PFSK-1 (cell line): Measurements from ENCODE around the gene NEDD9.

Experiments
- FOXP2 ChIP-seq: optimal IDR thresholded peaks from 2 replicates; pipeline ENCODE3; 2011; ENCODE audit warnings: borderline replicate concordance, control low read depth, inconsistent platforms; ENCODE audit not compliant: insufficient read depth; ENCODE audit errors: extremely low read length, extremely low read depth
- POLR2AphosphoS5 ChIP-seq: IDR thresholded peaks from 2 replicates; pipeline ENCODE4 v1.6.1; 2012; ENCODE audit warnings: low read depth, mild to moderate bottlenecking, control low read depth, low read length, moderate library complexity
- SIN3A ChIP-seq: IDR thresholded peaks from 2 replicates; pipeline ENCODE4 v1.6.1; 2012; ENCODE audit warnings: mild to moderate bottlenecking, low read length, moderate library complexity, borderline replicate concordance; ENCODE audit not compliant: insufficient read depth
- TAF1 ChIP-seq: IDR thresholded peaks from 2 replicates; pipeline ENCODE4 v1.6.1; 2012; ENCODE audit warnings: low read length, control low read depth, borderline replicate concordance; ENCODE audit not compliant: insufficient read depth
- TF ChIP-seq, protein P1 (sequence below), 2 experiments: IDR thresholded peaks; 2 replicates each; pipeline versions ENCODE4 v1.6.1 to v1.8.0; 2011 to 2012; ENCODE audit warnings: low read depth in 2 of 2, low read length in 2 of 2, control low read depth in 1 of 2, inconsistent platforms in 1 of 2, mild to moderate bottlenecking in 1 of 2, moderate library complexity in 1 of 2; ENCODE audit not compliant: insufficient read depth in 1 of 2

- TF ChIP-seq, protein P1, sequence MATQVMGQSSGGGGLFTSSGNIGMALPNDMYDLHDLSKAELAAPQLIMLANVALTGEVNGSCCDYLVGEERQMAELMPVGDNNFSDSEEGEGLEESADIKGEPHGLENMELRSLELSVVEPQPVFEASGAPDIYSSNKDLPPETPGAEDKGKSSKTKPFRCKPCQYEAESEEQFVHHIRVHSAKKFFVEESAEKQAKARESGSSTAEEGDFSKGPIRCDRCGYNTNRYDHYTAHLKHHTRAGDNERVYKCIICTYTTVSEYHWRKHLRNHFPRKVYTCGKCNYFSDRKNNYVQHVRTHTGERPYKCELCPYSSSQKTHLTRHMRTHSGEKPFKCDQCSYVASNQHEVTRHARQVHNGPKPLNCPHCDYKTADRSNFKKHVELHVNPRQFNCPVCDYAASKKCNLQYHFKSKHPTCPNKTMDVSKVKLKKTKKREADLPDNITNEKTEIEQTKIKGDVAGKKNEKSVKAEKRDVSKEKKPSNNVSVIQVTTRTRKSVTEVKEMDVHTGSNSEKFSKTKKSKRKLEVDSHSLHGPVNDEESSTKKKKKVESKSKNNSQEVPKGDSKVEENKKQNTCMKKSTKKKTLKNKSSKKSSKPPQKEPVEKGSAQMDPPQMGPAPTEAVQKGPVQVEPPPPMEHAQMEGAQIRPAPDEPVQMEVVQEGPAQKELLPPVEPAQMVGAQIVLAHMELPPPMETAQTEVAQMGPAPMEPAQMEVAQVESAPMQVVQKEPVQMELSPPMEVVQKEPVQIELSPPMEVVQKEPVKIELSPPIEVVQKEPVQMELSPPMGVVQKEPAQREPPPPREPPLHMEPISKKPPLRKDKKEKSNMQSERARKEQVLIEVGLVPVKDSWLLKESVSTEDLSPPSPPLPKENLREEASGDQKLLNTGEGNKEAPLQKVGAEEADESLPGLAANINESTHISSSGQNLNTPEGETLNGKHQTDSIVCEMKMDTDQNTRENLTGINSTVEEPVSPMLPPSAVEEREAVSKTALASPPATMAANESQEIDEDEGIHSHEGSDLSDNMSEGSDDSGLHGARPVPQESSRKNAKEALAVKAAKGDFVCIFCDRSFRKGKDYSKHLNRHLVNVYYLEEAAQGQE (IDR thresholded peaks at IDR 0.05; ENCODE audit: insufficient read depth in 1 of 2, low read depth in 2 of 2, low read length in 2 of 2), result no peak
- no peak for TF ChIP-seq TAF1
- no peak for TF ChIP-seq SIN3A
- TF ChIP-seq POLR2AphosphoS5, result no peak
- TF ChIP-seq FOXP2, result no peak
Observed at GRCh38 chr6:11231108-11231463, 1.4 kb downstream of the NEDD9 start.
